Measurements from ENCODE around the gene LMX1B. TPM values are rescaled to one million over a fixed set of nuclear protein-coding genes. Genes with fewer than 3 reads are reported as not detected.

Gene LMX1B
- polyA plus RNA-seq, 1 donor (not counting 4 experiments of a cell fraction or from before 2014, with no cell fraction given), result 0.24 TPM

DNA sequence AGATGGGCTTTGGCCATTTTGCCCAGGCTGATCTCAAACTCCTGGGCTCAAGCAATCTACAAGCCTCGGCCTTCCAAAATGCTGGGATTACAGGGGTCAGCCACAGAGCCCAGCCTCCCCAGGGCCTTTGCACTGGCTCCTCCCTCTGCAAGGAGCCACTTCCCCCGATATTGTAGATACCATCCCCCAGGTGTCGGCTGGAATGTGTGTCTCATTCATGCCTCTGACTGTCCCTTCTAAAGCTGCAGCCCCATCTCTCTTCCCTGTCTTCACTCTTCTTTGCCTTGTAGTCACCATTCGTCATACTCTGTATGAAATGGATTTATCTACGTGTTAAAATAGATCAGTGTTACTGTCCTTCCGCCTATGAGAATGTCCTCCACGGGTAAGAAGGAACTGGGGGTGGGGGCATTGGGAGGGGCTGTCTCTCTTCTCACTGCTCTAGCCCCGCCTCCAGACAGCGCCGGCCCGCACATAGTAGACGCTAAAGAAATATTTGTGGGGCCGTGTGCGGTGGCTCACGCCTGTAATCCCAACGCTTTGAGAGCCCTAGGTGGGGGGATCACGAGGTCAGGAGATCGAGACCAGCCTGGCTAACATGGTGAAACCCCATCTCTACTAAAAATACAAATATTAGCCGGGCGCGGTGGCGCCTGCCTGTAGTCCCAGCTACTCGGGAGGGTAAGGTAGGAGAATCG, 68.5 kb downstream of the LMX1B start:
- no peak overlapping the region for H3K27ac ChIP-seq (ENCODE audit: control insufficient read depth, insufficient read depth, low read length)
- TF ChIP-seq EZH2 (IDR thresholded peaks at IDR 0.05; ENCODE audit: low read length), result no peak
- TF ChIP-seq, protein P1, sequence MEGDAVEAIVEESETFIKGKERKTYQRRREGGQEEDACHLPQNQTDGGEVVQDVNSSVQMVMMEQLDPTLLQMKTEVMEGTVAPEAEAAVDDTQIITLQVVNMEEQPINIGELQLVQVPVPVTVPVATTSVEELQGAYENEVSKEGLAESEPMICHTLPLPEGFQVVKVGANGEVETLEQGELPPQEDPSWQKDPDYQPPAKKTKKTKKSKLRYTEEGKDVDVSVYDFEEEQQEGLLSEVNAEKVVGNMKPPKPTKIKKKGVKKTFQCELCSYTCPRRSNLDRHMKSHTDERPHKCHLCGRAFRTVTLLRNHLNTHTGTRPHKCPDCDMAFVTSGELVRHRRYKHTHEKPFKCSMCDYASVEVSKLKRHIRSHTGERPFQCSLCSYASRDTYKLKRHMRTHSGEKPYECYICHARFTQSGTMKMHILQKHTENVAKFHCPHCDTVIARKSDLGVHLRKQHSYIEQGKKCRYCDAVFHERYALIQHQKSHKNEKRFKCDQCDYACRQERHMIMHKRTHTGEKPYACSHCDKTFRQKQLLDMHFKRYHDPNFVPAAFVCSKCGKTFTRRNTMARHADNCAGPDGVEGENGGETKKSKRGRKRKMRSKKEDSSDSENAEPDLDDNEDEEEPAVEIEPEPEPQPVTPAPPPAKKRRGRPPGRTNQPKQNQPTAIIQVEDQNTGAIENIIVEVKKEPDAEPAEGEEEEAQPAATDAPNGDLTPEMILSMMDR (optimal IDR thresholded peaks at IDR 0.05 in 1 of 3, IDR thresholded peaks at IDR 0.05 in 1 of 3, conservative IDR thresholded peaks at IDR 0.05 in 1 of 3; ENCODE audit: extremely low read depth in 1 of 3, insufficient read depth in 2 of 3, low read length in 3 of 3), result no peak
- no peaks in the 10 kb centered on the region for H3K79me2 ChIP-seq (ENCODE audit: control insufficient read depth, insufficient read depth, low read length)
- H3K4me1 ChIP-seq (ENCODE audit: control insufficient read depth, extremely low read depth, insufficient read depth, low read length), result peaks cover 27% of the 10 kb centered on the region
- no peaks in the 10 kb centered on the region for H3K27me3 ChIP-seq (ENCODE audit: control insufficient read depth, extremely low read depth, insufficient read depth, low read length)
- dilution Hi-C loops (cut with MboI; ENCODE audit: extremely low pct_ligation_motif_present, low sequenced_read_pairs), result no loop called here
- FAIRE-seq (no peak), DNase-seq (ENCODE audit: low read depth, low spot score) (no peak)
- H3K4me2 ChIP-seq (ENCODE audit: control insufficient read depth, extremely low read depth, insufficient read depth, low read depth, low read length), result no peak overlapping the region
- H3K9me3 ChIP-seq (ENCODE audit: control insufficient read depth, low read depth, low read length), result no peaks in the 10 kb centered on the region
- H3K9ac ChIP-seq (ENCODE audit: control insufficient read depth, extremely low read depth, insufficient read depth, low read length), result no peak overlapping the region
- H3K4me3 ChIP-seq (ENCODE audit: control insufficient read depth in 2 of 3, extremely low read depth in 1 of 3, insufficient read depth in 2 of 3, low read depth in 1 of 3, low read length in 3 of 3), result no peak overlapping the region
- no peaks in the 10 kb centered on the region for H3K9me1 ChIP-seq (ENCODE audit: control insufficient read depth, extremely low read depth, insufficient read depth, low read length)
- no peak overlapping the region for H2AFZ ChIP-seq (ENCODE audit: control insufficient read depth, low read length)
- H3K36me3 ChIP-seq (ENCODE audit: control insufficient read depth in 2 of 2, extremely low read depth in 1 of 2, insufficient read depth in 2 of 2, low read length in 2 of 2), result no peaks in the 10 kb centered on the region
- no peaks in the 10 kb centered on the region for H4K20me1 ChIP-seq (ENCODE audit: control insufficient read depth, extremely low read depth, insufficient read depth, low read length)

DNA sequence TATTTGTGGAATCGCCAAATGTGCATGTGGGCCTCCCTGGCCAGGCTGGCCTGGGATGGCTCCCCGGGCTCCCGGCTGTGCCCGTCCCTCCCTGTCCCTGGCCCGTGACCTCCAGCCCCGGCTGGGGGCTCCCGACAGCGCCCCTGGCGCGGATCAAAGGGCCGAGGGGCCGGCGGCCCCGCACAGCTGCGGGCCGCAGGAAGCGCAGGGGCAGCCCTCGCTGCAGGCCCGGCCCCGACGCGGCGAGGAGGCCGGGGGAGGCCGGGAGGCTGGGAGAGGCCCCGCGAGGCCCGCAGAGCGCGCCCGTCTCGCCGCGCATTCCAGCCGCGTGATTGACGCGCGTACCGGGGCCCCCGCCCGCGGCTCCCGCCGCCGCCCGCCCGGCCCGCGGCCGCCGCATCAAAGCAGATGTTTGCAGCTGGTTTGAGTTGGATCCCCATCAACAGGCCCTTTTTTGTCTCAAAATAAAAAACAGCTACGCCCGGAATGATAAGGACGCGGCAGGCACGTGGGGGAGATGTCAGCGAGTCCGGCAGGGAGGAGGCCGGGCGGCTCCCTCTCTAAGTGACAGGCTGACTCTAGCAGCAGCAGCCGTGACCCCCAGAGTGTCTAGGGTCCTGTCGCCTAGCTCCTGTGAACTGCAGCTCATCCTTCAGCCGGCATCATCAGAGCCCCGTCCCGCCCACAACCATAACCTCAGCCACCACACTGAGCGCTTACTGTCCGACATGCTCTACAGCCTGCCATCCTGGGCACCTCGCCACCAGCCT, 69.4 kb downstream of the LMX1B start:
- DNase-seq (ENCODE audit: low read depth, low spot score) (no peak), FAIRE-seq (no peak)
- peak overlapping the region; percentile 32 for H3K4me2 ChIP-seq (ENCODE audit: control insufficient read depth, extremely low read depth, insufficient read depth, low read depth, low read length)
- H4K20me1 ChIP-seq (ENCODE audit: control insufficient read depth, extremely low read depth, insufficient read depth, low read length), result no peaks in the 10 kb centered on the region
- H2AFZ ChIP-seq (ENCODE audit: control insufficient read depth, low read length), result peak overlapping the region; percentile 30
- H3K9me3 ChIP-seq (ENCODE audit: control insufficient read depth, low read depth, low read length), result no peaks in the 10 kb centered on the region
- H3K27ac ChIP-seq (ENCODE audit: control insufficient read depth, insufficient read depth, low read length), result no peak overlapping the region
- H3K36me3 ChIP-seq (ENCODE audit: control insufficient read depth in 2 of 2, extremely low read depth in 1 of 2, insufficient read depth in 2 of 2, low read length in 2 of 2), result no peaks in the 10 kb centered on the region
- no peaks in the 10 kb centered on the region for H3K27me3 ChIP-seq (ENCODE audit: control insufficient read depth, extremely low read depth, insufficient read depth, low read length)
- no peak for TF ChIP-seq EZH2 (IDR thresholded peaks at IDR 0.05; ENCODE audit: low read length)
- TF ChIP-seq, protein P1 (optimal IDR thresholded peaks at IDR 0.05 in 1 of 3, IDR thresholded peaks at IDR 0.05 in 1 of 3, conservative IDR thresholded peaks at IDR 0.05 in 1 of 3; ENCODE audit: extremely low read depth in 1 of 3, insufficient read depth in 2 of 3, low read length in 3 of 3), result no peak
- H3K4me3 ChIP-seq (ENCODE audit: control insufficient read depth in 2 of 3, extremely low read depth in 1 of 3, insufficient read depth in 2 of 3, low read depth in 1 of 3, low read length in 3 of 3), result no peak overlapping the region
- H3K9ac ChIP-seq (ENCODE audit: control insufficient read depth, extremely low read depth, insufficient read depth, low read length), result no peak overlapping the region
- peaks cover 27% of the 10 kb centered on the region for H3K4me1 ChIP-seq (ENCODE audit: control insufficient read depth, extremely low read depth, insufficient read depth, low read length)
- no peaks in the 10 kb centered on the region for H3K79me2 ChIP-seq (ENCODE audit: control insufficient read depth, insufficient read depth, low read length)
- dilution Hi-C loops (cut with MboI; ENCODE audit: extremely low pct_ligation_motif_present, low sequenced_read_pairs), result no loop called here
- no peaks in the 10 kb centered on the region for H3K9me1 ChIP-seq (ENCODE audit: control insufficient read depth, extremely low read depth, insufficient read depth, low read length)
